ENCODE data around the gene PEDS1. TPM values are rescaled to one million over a fixed set of nuclear protein-coding genes. Genes with fewer than 3 reads are reported as not detected.
A peak's percentile ranks its signal among the peaks of the same experiment; 100 is the strongest.

PEDS1 gene
- total and polyA plus RNA-seq, 2 of the 13 experiments (the other 11 are each of a cell fraction or from before 2014, with no cell fraction given): 30.5 to 93.9 TPM

GRCh38 chr20:50120935-50121693 is 32.4 kb downstream of the PEDS1 start (continued):
- TF ChIP-seq ZNF687 (CRISPR knock-in tag; IDR thresholded peaks at IDR 0.05) (peak; percentile 92), CEBPZ (IDR thresholded peaks at IDR 0.05; ENCODE audit: low read length) (0 out of 2 replicates have a peak, but pooled peaks have one; percentile 5), CSRNP1 (CRISPR knock-in tag; IDR thresholded peaks at IDR 0.05) (no peak), ZMYM4 (CRISPR knock-in tag; IDR thresholded peaks at IDR 0.05) (peak; percentile 69; the same call in 1 of the 2 replicates), SETDB1 (CRISPR knock-in tag; IDR thresholded peaks at IDR 0.05; ENCODE audit: borderline replicate concordance) (no peak), ZBTB33 (CRISPR knock-in tag; IDR thresholded peaks at IDR 0.05) (peak; percentile 69), CAMTA2 (CRISPR knock-in tag; IDR thresholded peaks at IDR 0.05; ENCODE audit: borderline replicate concordance) (0 out of 2 replicates have a peak, but pooled peaks have one; percentile 54), SOX5 (CRISPR knock-in tag; IDR thresholded peaks at IDR 0.05; ENCODE audit: borderline replicate concordance) (0 out of 2 replicates have a peak, but pooled peaks have one; percentile 28), ZNF530 (CRISPR knock-in tag; IDR thresholded peaks at IDR 0.05; ENCODE audit: low read depth) (no peak), DMAP1 (CRISPR knock-in tag; IDR thresholded peaks at IDR 0.05) (0 out of 2 replicates have a peak, but pooled peaks have one; percentile 65), ZNF124 (CRISPR knock-in tag; IDR thresholded peaks at IDR 0.05) (no peak)
- TF ChIP-seq, protein P1, sequence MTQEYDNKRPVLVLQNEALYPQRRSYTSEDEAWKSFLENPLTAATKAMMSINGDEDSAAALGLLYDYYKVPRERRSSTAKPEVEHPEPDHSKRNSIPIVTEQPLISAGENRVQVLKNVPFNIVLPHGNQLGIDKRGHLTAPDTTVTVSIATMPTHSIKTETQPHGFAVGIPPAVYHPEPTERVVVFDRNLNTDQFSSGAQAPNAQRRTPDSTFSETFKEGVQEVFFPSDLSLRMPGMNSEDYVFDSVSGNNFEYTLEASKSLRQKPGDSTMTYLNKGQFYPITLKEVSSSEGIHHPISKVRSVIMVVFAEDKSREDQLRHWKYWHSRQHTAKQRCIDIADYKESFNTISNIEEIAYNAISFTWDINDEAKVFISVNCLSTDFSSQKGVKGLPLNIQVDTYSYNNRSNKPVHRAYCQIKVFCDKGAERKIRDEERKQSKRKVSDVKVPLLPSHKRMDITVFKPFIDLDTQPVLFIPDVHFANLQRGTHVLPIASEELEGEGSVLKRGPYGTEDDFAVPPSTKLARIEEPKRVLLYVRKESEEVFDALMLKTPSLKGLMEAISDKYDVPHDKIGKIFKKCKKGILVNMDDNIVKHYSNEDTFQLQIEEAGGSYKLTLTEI (CRISPR knock-in tag; conservative IDR thresholded peaks at IDR 0.05): no peak
- TF ChIP-seq, protein P2, sequence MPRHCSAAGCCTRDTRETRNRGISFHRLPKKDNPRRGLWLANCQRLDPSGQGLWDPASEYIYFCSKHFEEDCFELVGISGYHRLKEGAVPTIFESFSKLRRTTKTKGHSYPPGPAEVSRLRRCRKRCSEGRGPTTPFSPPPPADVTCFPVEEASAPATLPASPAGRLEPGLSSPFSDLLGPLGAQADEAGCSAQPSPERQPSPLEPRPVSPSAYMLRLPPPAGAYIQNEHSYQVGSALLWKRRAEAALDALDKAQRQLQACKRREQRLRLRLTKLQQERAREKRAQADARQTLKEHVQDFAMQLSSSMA (CRISPR knock-in tag; IDR thresholded peaks at IDR 0.05): no peak

All from HepG2 (cell line).